GM12891 (cell line): ENCODE measurements around the gene KIAA0319L.

Experiments
- DNase-seq: peaks from one replicate; pipeline ENCODE4 v3.0.0; 2011; ENCODE audit warnings: low spot score; ENCODE audit not compliant: insufficient read length
- FAIRE-seq: peaks from 2 replicates; lab custom pipeline; 2011; peaks lifted over from hg19 to GRCh38; lab: Jason Lieb, UNC
- PAX5 ChIP-seq: IDR thresholded peaks from 2 replicates; pipeline ENCODE4 v1.6.1; 2011; ENCODE audit warnings: low read length, moderate library complexity, mild to moderate bottlenecking; ENCODE audit not compliant: insufficient read depth, severe bottlenecking
- POLR2A ChIP-seq: IDR thresholded peaks from 2 replicates; pipeline ENCODE4 v1.6.1; 2011; ENCODE audit warnings: low read depth, low read length, control low read depth
- POLR2AphosphoS5 ChIP-seq: IDR thresholded peaks from 2 replicates; pipeline ENCODE4 v1.6.1; 2011; ENCODE audit warnings: low read depth, low read length, control low read depth
- POU2F2 ChIP-seq: IDR thresholded peaks from 2 replicates; pipeline ENCODE4 v1.6.1; 2011; ENCODE audit warnings: low read depth, mild to moderate bottlenecking, control low read depth, low read length, moderate library complexity
- SPI1 ChIP-seq: IDR thresholded peaks from 2 replicates; pipeline ENCODE4 v1.6.1; 2011; ENCODE audit warnings: low read depth, low read length, control low read depth
- TAF1 ChIP-seq: IDR thresholded peaks from 2 replicates; pipeline ENCODE4 v1.6.1; 2011; ENCODE audit warnings: low read depth, low read length, control low read depth

KIAA0319L gene

DNA sequence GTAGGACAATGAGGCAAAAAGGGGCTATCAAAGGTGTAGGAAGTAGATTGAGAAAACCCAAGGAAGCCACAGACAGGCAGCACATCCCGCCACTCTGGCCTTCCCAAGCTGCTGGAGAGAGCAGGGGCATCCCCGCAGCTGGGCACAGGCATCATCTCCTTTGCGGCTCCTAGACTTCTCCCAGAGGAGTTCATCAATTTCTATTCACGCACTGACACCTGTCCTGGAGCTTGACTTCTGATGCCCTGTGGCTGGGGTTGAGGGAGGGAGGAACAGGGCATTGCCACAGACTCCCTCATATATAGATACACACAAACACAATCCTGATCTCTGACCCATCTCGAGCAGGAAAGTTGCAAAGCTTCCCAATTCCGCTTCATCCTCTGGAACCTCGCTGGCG, 14.1 kb upstream of the KIAA0319L start:
- FAIRE-seq (no peak), DNase-seq (no peak)
- TF ChIP-seq POU2F2, result no peak
- TF ChIP-seq POLR2AphosphoS5, result no peak
- TF ChIP-seq POLR2A, result no peak
- TF ChIP-seq PAX5, result no peak
- TF ChIP-seq TAF1, result no peak
- TF ChIP-seq SPI1, result no peak

DNA sequence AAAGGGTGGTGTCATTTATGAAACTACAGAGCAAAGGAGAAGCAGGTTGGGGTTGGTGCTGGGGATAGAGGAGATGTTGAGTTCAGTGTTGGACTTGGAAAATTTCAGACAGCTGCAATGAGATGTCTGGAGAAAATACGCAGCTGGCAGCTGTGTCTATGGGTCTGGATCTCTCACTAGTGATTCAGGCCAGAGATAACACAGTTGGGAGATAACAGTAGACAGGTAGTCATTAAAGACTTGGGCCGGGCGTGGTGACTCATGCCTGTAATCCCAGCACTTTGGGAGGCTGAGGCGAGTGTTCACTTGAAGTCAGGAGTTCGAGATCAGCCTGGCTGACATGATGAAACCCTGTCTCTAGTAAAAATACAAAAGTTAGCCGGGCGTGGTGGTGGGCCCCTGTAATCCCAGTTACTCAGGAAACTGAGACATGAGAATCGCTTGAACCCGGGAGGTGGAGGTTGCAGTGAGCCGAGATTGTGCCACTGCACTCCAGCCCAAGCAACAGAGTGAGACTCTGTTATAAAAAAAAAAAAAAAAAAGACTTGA, 13.5 kb upstream of the KIAA0319L start:
- TF ChIP-seq POLR2A (no peak), POLR2AphosphoS5 (no peak), PAX5 (no peak), TAF1 (no peak), POU2F2 (no peak), SPI1 (no peak)
- FAIRE-seq (no peak), DNase-seq (no peak)

DNA sequence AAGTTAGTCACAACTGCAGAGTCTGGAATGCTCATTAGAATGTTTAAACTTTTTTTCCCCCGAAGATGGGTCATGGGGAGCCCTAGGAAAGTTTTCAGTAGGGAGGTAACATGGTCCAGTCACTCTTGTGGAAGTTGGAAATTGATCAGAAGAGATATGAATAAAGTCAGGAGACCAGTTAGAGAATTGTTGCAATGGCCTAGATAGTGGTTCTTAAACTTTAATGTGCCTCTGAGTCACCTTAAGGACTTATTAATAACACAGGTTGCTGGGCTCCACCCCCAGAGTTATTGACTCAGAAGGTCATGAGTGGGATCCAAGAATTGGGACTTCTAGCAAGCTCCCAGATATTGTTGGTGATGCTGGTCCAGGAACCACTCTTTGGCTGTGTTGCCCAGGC, 12.7 kb upstream of the KIAA0319L start:
- FAIRE-seq (no peak), DNase-seq (no peak)
- TF ChIP-seq POU2F2, result no peak

DNA sequence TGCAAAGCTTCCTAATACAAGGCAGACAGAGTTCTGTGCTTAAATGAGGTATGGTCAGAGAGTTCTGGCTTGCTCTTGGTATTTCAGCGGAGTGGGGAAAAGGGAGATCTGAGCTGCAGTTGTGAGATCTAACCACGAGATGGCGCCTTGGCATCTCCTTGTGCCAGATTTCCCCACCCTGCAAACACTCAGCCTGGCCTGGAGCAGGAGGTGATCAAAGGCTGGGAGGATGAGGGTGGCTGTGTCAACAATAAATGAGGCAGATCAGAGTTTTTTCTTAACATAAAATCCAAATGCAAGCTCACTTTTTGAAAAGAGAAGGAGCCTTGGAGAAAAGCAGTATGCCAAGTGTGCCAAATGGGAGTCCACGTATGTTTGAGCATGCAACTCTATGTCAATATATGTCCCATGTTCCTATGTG, 11.8 kb upstream of the KIAA0319L start:
- DNase-seq (peak; percentile 77), FAIRE-seq (peak; percentile 96)
- TF ChIP-seq POU2F2, result peak; percentile 42; the same call in 1 of the 2 replicates
- no peak for TF ChIP-seq TAF1

DNA sequence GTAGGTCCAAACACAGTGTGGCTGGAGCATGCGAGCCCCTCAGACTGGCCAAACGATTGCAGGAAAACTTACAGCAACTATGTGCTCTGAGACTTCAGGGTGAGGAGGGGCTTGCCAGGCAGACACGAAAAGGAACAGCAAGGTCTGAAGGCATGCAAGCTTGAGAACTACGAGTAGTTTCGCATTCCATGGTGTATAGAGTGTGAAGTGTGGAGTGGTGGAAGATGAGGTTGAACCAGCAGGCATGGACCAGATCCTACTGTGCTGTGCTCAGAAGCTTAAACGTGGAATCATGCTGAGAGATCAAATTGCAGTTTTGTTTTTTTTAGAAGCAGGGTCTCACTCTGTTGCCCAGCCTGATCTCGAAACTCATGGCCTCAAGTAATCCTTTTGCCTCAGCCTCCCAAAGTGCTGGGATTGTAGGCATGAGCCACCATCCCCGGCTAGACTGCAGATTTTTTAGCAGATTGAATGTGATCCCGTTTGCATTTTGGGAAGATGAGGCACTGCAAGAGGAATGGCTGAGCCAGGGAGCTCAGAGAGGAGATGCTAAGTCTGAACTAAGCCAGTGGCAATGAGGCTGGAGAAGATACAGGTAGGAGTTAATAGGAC, 10.8 kb upstream of the KIAA0319L start:
- TF ChIP-seq POLR2AphosphoS5, result no peak
- no peak for TF ChIP-seq TAF1
- no peak for TF ChIP-seq SPI1
- TF ChIP-seq PAX5, result no peak
- no peak for TF ChIP-seq POU2F2
- no peak for TF ChIP-seq POLR2A
- FAIRE-seq (no peak), DNase-seq (no peak)

DNA sequence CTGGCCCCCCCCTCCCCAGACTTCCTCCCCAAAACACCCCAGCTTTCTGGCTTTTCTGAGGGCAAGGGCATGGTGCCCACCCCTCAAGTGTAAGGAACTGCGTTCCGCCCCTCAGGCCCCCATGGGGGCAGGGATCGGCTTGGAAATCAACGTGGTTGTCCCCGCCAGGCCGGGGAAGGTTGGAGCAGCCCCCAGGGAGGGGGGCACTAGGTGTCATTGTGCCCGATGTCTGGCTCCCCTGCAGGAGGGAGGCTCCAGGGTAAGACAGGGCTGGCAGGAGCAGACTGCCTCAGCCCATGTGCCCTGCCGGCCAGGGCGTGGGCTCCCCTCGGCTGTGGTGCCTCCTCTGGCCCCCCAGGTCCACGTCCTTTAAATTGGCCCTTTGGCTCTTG, 8.5 kb upstream of the KIAA0319L start:
- FAIRE-seq (no peak), DNase-seq (no peak)
- TF ChIP-seq TAF1 (no peak), POU2F2 (no peak), POLR2AphosphoS5 (no peak), SPI1 (no peak), POLR2A (no peak), PAX5 (no peak)

DNA sequence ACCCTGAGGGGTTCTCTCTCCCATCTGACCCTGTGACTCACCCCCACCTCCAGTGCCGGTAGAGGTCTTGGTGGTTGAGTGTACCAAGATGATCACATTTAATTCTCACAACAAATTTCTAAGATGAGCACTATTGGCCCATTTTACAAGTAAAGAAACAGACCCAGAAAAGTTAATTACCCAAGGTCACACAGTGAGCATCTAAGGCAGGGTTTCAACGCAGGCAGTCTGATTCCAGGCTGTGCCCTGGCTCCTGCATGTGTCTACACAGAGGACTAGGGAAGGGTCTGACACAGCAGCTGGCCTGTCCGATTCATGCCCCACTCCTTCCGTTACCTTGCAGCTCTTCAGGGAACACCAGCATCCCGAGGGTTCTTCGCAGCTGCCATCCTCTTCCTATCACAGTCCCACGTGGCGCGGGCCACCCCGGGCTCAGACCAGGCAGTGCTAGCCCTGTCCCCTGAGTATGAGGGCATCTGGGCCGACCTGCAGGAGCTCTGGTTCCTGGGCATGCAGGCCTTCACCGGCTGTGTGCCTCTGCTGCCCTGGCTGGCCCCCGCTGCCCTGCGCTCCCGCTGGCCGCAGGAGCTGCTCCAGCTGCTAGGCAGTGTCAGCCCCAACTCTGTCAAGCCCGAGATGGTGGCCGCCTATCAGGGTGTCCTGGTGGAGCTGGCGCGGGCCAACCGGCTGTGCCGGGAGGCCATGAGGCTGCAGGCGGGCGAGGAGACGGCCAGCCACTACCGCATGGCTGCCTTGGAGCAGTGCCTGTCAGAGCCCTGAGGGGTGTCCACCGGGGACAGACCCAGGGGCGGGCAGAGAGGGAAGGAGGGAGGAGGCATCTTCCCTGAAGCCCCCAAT, 7.9 kb upstream of the KIAA0319L start:
- FAIRE-seq, result no peak
- no peak for DNase-seq
- TF ChIP-seq POLR2A (no peak), SPI1 (no peak), TAF1 (no peak), POLR2AphosphoS5 (no peak), PAX5 (no peak), POU2F2 (no peak)

DNA sequence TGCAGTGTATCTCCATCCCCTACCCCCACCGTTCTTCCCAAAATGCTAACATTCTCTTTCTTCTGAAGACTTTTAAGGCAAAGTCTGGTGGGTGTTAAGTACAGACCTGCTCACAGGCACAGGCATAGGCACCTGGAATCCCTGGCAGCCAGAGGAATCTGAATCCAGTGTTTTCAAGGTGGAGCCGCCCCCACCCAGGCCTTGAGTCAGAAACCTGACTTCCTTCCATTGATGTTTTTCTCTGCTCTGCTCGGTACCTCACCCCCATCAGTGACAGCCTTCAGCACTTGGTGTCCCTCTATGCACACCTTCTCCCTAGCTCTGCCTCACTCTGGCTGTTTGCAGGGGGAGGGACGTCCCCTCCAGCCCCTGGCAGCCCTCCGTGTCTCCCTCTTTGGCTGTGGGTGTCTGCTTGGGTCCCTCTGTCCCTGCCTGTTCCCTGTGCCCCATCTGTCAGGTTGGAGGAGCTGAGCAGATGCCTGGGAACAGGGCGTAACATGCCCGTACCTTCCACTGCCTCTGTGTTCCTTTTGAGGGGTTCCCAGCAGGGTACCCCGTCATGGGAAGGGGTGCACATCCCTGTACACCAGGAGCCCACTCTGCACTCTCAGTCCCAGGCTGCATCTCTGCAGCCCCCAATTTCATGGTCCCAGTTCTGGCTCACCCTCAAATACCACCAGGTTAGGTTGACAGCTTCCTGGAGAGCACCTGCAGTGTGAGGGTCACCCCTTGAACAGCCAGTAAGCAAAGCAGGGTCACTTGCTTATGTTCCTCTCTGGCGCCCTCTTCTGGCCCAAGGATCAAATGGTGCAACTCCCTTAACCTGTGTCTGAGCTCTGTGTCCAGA, 7.1 kb upstream of the KIAA0319L start:
- peak; percentile 95 for FAIRE-seq
- DNase-seq, result peak; percentile 78
- TF ChIP-seq SPI1 (no peak), POLR2AphosphoS5 (no peak), POU2F2 (no peak), POLR2A (no peak), PAX5 (no peak), TAF1 (no peak)

DNA sequence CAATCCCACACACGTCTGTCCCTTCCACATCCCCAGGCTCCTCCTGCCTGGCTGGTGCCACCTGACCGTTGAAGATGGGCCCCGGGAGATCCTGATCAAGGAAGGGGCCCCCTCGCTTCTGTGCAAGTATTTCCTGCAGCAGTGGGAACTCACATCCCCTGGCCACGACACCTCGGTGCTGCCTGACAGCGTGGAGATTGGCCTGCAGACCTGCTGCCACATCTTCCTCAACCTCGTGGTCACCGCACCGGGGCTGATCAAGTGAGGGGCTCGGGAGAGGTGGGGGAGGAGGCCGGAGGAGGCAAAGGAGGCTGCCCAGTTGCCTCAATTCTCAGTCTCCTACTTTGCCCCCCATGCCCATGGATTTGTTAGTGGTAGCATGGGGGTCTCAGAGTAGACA, 6.0 kb upstream of the KIAA0319L start:
- no peak for FAIRE-seq
- TF ChIP-seq POU2F2 (no peak), PAX5 (no peak), POLR2A (no peak), TAF1 (no peak), POLR2AphosphoS5 (no peak), SPI1 (no peak)
- DNase-seq, result no peak
